Sigmoid colon (tissue), 7 donors: ENCODE measurements around the gene LPIN3. TPM values are rescaled to one million over a fixed set of nuclear protein-coding genes. Genes with fewer than 3 reads are reported as not detected.

ENCODE experiments used
- DNase-seq: peaks from one replicate; pipeline ENCODE4 v3.0.0-alpha.2; 2019
- H3K27ac ChIP-seq, 4 donors: fragments of 200-600 bp; sonication (generic); one replicate each; pipeline ENCODE4 v1.5.1; 2016 to 2019; ENCODE audit warnings: mild to moderate bottlenecking in 1 of 4
- H3K27me3 ChIP-seq, 3 donors: fragments of 200-600 bp; sonication (generic); one replicate each; pipeline ENCODE4 v1.5.1; 2019; ENCODE audit warnings: mild to moderate bottlenecking in 1 of 3
- H3K36me3 ChIP-seq, 4 donors: fragments of 200-600 bp; sonication (generic); one replicate each; pipeline ENCODE4 v1.5.1; 2016 to 2019
- H3K4me1 ChIP-seq, 4 donors: fragments of 200-600 bp; sonication (generic); one replicate each; pipeline ENCODE4 v1.5.1; 2017 to 2019
- H3K4me3 ChIP-seq, 4 donors: fragments of 200-600 bp; sonication (generic); one replicate each; pipeline ENCODE4 v1.5.1; 2017 to 2019; ENCODE audit warnings: mild to moderate bottlenecking in 2 of 4, moderate library complexity in 1 of 4
- H3K9me3 ChIP-seq, 4 donors: fragments of 200-600 bp in 3 of 4; sonication (generic) in 3 of 4; one replicate each; pipeline versions ENCODE4 v1.5.1 to v1.6.1; 2013 to 2019
- CTCF ChIP-seq, 4 experiments: fragments of 450-650 bp in 3 of 4; fragments of 200-600 bp in 1 of 4; IDR thresholded peaks; one replicate each; pipeline ENCODE4 v1.5.1; 2016 to 2019; ENCODE audit warnings: antibody characterized with exemption in 4 of 4, mild to moderate bottlenecking in 3 of 4, moderate library complexity in 2 of 4
- EP300 ChIP-seq, 4 donors: sonication (generic); formaldehyde crosslinking; IDR thresholded peaks; one replicate each; pipeline ENCODE4 v1.6.1; 2017; ENCODE audit warnings: antibody characterized with exemption in 4 of 4
- POLR2A ChIP-seq, 2 donors: fragments of 450-650 bp; IDR thresholded peaks; one replicate each; pipeline ENCODE4 v1.6.1; 2016; ENCODE audit warnings: antibody characterized with exemption in 2 of 2, mild to moderate bottlenecking in 2 of 2, moderate library complexity in 2 of 2
- POLR2AphosphoS5 ChIP-seq, 4 donors: sonication (generic); formaldehyde crosslinking; IDR thresholded peaks; one replicate each; pipeline ENCODE4 v1.6.1; 2017; ENCODE audit warnings: antibody characterized with exemption in 4 of 4
- WGBS, 2 donors: extraction: QIAGEN DNeasy Blood & Tissue Kit; methylation state at CpG; one replicate each; pipeline ENCODE4 v1.1.7; 2013; 5-methylcytosine and 5-hydroxymethylcytosine counted together
- intact Hi-C: fragments of 100-400 bp; cut with DNase I; formaldehyde crosslinking; loops from one replicate; pipeline ENCODE4 v1.15.1; 2023
- polyA plus RNA-seq, 3 donors: library from polyadenylated mRNA; stranded (reverse); fragments of 200-250 nt; gene quantifications; one replicate each; pipeline ENCODE4 v1.2.3, GENCODE V29; 2013
- total RNA-seq, 4 donors: library from RNA; depleted of rRNA; stranded (reverse); fragments of >200 nt; gene quantifications; one replicate each; pipeline ENCODE4 v1.1.0, GENCODE V29; 2016
- donor health status: healthy with polysubstance abuse.
- donor health status: Bipolar disorder and iron deficiency.
- donor health status: healthy.

The LPIN3 gene
- total and polyA plus RNA-seq, 7 donors: 6.7 to 50.9 (median 12.3) TPM

- Histone ChIP-seq H3K9me3 (no peaks in the 10 kb centered on the region), H3K27me3 (no peaks in the 10 kb centered on the region), H3K4me3 (no peak overlapping the region), H3K36me3 (peaks cover 0 to 14% (median 4%) of the 10 kb centered on the region in 4 donors), H3K4me1 (peaks cover 0 to 18% (median 8%) of the 10 kb centered on the region in 4 donors), H3K27ac (no peak overlapping the region)
- intact Hi-C loops: no loop called here
- no peak for TF ChIP-seq EP300 (IDR thresholded peaks at IDR 0.05)
- TF ChIP-seq CTCF (IDR thresholded peaks at IDR 0.05): no peak
- no peak for TF ChIP-seq POLR2AphosphoS5 (IDR thresholded peaks at IDR 0.05)
- TF ChIP-seq POLR2A (IDR thresholded peaks at IDR 0.05): no peak
- DNase-seq: no peak
- WGBS, 2 donors: 91 to 94% methylated on average over 17 of the region's 17 CpGs
Measured at GRCh38 chr20:41345729-41346067, 5.1 kb downstream of the LPIN3 start.

GRCh38 chr20:41347523-41348429 lies 7.2 kb downstream of the LPIN3 start:
- TF ChIP-seq POLR2AphosphoS5 (IDR thresholded peaks at IDR 0.05) (no peak), EP300 (IDR thresholded peaks at IDR 0.05) (no peak), CTCF (IDR thresholded peaks at IDR 0.05) (no peak), POLR2A (IDR thresholded peaks at IDR 0.05) (no peak)
- no peaks in the 10 kb centered on the region for H3K4me1 ChIP-seq
- no peak for DNase-seq

GRCh38 chr20:41348430-41349172 lies 8.0 kb downstream of the LPIN3 start:
- WGBS, 2 donors: 92 to 93% methylated on average over 13 of the region's 13 CpGs
- DNase-seq: no peak
- Histone ChIP-seq H3K9me3 (no peaks in the 10 kb centered on the region), H3K4me3 (no peak overlapping the region), H3K36me3 (peaks cover 0 to 27% (median 4%) of the 10 kb centered on the region in 4 donors), H3K27me3 (no peaks in the 10 kb centered on the region), H3K4me1 (no peaks in the 10 kb centered on the region), H3K27ac (peak overlapping the region in 1 of 4 donors; percentile 4)
- intact Hi-C loops: no loop called here
- TF ChIP-seq EP300 (IDR thresholded peaks at IDR 0.05) (no peak), CTCF (IDR thresholded peaks at IDR 0.05) (no peak), POLR2AphosphoS5 (IDR thresholded peaks at IDR 0.05) (no peak), POLR2A (IDR thresholded peaks at IDR 0.05) (no peak)

More at GRCh38 chr20:41347523-41348429, 7.2 kb downstream of the LPIN3 start:
- intact Hi-C loops: no loop called here
- WGBS, 2 donors: 87 to 89% methylated on average over 13 of the region's 13 CpGs
- Histone ChIP-seq H3K27ac (peak overlapping the region in 1 of 4 donors; percentile 4), H3K9me3 (no peaks in the 10 kb centered on the region), H3K27me3 (no peaks in the 10 kb centered on the region), H3K4me3 (no peak overlapping the region), H3K36me3 (peaks cover 0 to 26% (median 4%) of the 10 kb centered on the region in 4 donors)

GRCh38 chr20:41349266-41349665 lies 8.6 kb downstream of the LPIN3 start:
- no peaks in the 10 kb centered on the region for H3K9me3 ChIP-seq
- 78 to 92% methylated on average over 2 of the region's 2 CpGs for WGBS, 2 donors
- H3K4me1 ChIP-seq: no peaks in the 10 kb centered on the region
- H3K36me3 ChIP-seq: peaks cover 0 to 27% (median 4%) of the 10 kb centered on the region in 4 donors
- H3K27me3 ChIP-seq: no peaks in the 10 kb centered on the region
- TF ChIP-seq POLR2AphosphoS5 (IDR thresholded peaks at IDR 0.05) (no peak), POLR2A (IDR thresholded peaks at IDR 0.05) (no peak), EP300 (IDR thresholded peaks at IDR 0.05) (no peak), CTCF (IDR thresholded peaks at IDR 0.05) (no peak)
- no peak overlapping the region for H3K4me3 ChIP-seq
- no peak for DNase-seq
- no peak overlapping the region for H3K27ac ChIP-seq
- intact Hi-C loops: no loop called here
